Pancreas (tissue), 10 donors: ENCODE results near the gene DNMT3A. TPM values are rescaled to one million over a fixed set of nuclear protein-coding genes. Genes with fewer than 3 reads are reported as not detected.

ENCODE experiments used
- ATAC-seq, 4 donors: fragments of 200-7000 bp; cut with Tn5 transposase; one replicate each; pipeline versions ENCODE4 v1.8.0 to v1.9.1; 2020; ENCODE audit warnings: mild to moderate bottlenecking in 4 of 4, moderate library complexity in 4 of 4
- DNase-seq, 6 donors: peaks; one replicate each; pipeline ENCODE4 v3.0.0-alpha.2; 2020
- FAIRE-seq: peaks from 2 replicates; lab custom pipeline; 2012; peaks lifted over from hg19 to GRCh38; lab: Jason Lieb, UNC
- H3K27ac ChIP-seq, 4 donors: fragments of 200-600 bp; sonication (generic); 1 replicate in 3 of 4; 2 replicates in 1 of 4; pipeline versions ENCODE4 v1.5.0 to v1.8.0; 2020
- H3K27me3 ChIP-seq, 4 donors: fragments of 200-600 bp; one replicate each; pipeline ENCODE4 v1.8.0; 2021
- H3K36me3 ChIP-seq, 3 donors: fragments of 200-600 bp; sonication (generic) in 1 of 3; one replicate each; pipeline versions ENCODE4 v1.5.0 to v1.8.0; 2020 to 2021
- H3K4me1 ChIP-seq, 3 donors: fragments of 200-600 bp; one replicate each; pipeline ENCODE4 v1.8.0; 2021
- H3K4me3 ChIP-seq, 4 donors: fragments of 200-600 bp; sonication (generic) in 2 of 4; one replicate each; pipeline versions ENCODE4 v1.5.0 to v1.8.0; 2020 to 2021
- H3K9me3 ChIP-seq, 4 donors: fragments of 200-600 bp; one replicate each; pipeline ENCODE4 v1.8.0; 2021
- CTCF ChIP-seq, 4 donors: fragments of 200-600 bp; sonication (generic) in 3 of 4; IDR thresholded peaks; one replicate each; pipeline versions ENCODE4 v1.5.0 to v1.8.0; 2021; ENCODE audit warnings: antibody characterized with exemption in 4 of 4
- WGBS, 2 donors: extraction: QIAGEN DNeasy Blood & Tissue Kit; methylation state at CpG; one replicate each; pipeline ENCODE4 v1.1.7; 2013; 5-methylcytosine and 5-hydroxymethylcytosine counted together
- intact Hi-C, 3 donors: fragments of 100-400 bp; cut with DNase I; formaldehyde crosslinking; loops; one replicate each; pipeline versions ENCODE4 v1.11.1 to v1.14.2; 2022
- polyA plus RNA-seq, 2 donors: library from polyadenylated mRNA; stranded (reverse); fragments of 200-250 nt; gene quantifications; one replicate each; pipeline ENCODE4 v1.2.3, GENCODE V29; 2013
- total RNA-seq, 6 donors: library from RNA; stranded (reverse); fragmentation: NEBNext Ultra II Directional in 4 of 6; extraction: Animal tissue kit (Norgen Biotek cat#: 25700) in 4 of 6; gene quantifications; one replicate each; pipeline versions ENCODE4 v1.2.1 to v1.2.4, GENCODE V29; 2021 to 2023
- donor health status: healthy with polysubstance abuse.
- donor health status: DM: no; HTN: no; CAD: no; lungs with moderate emphysema.
- donor health status: DM: no; HTN: no; CAD: no.
- donor health status: control.
- donor health status: control.
- donor health status: Bipolar disorder and iron deficiency.
- donor health status: DM: yes; HTN: yes; CAD: no.
- donor health status: DM: no; HTN: no; CAD: no.
- donor health status: DM: no; HTN: no; CAD: no.
- donor health status: DM: yes; HTN: yes; CAD: no.

Gene DNMT3A
- total and polyA plus RNA-seq, 8 donors, result 10.3 to 30.9 (median 17.5) TPM

- FAIRE-seq, result no peak
- 69 to 76% methylated on average over 8 of the region's 8 CpGs for WGBS, 2 donors
- Histone ChIP-seq H3K9me3 (no peaks in the 10 kb centered on the region), H3K4me1 (peaks cover 0 to 2% (median 0%) of the 10 kb centered on the region in 3 donors), H3K27me3 (no peaks in the 10 kb centered on the region), H3K27ac (no peak overlapping the region), H3K4me3 (no peak overlapping the region), H3K36me3 (peaks cover 0 to 19% (median 16%) of the 10 kb centered on the region in 3 donors)
- intact Hi-C loops, result no loop called here
- no peak for TF ChIP-seq CTCF (IDR thresholded peaks at IDR 0.05)
- DNase-seq, result no peak
- no peak for ATAC-seq
These were observed 110.8 kb downstream of the DNMT3A start for GRCh38 chr2:25230948-25231311.

- ATAC-seq, result peak in 3 of 4 donors; percentile 7 to 43 (median 37)
- no peaks in the 10 kb centered on the region for H3K27me3 ChIP-seq
- no peak overlapping the region for H3K4me3 ChIP-seq
- no peak for FAIRE-seq
- peak in 3 of 6 donors; percentile 19 to 44 (median 34) for DNase-seq
- 54 to 58% methylated on average over 16 of the region's 16 CpGs for WGBS, 2 donors
- no peak for TF ChIP-seq CTCF (IDR thresholded peaks at IDR 0.05)
- intact Hi-C loops, result no loop called here
- H3K4me1 ChIP-seq, result peaks cover 0 to 2% (median 0%) of the 10 kb centered on the region in 3 donors
- peaks cover 0 to 19% (median 16%) of the 10 kb centered on the region in 3 donors for H3K36me3 ChIP-seq
- no peaks in the 10 kb centered on the region for H3K9me3 ChIP-seq
- H3K27ac ChIP-seq, result no peak overlapping the region
These were observed 111.4 kb downstream of the DNMT3A start for GRCh38 chr2:25230198-25230947.

GRCh38 chr2:25229279-25230197, 112.2 kb downstream of the DNMT3A start:
- Histone ChIP-seq H3K36me3 (peaks cover 0 to 17% (median 14%) of the 10 kb centered on the region in 3 donors), H3K27ac (no peak overlapping the region), H3K4me1 (peaks cover 0 to 2% (median 0%) of the 10 kb centered on the region in 3 donors), H3K4me3 (no peak overlapping the region), H3K9me3 (no peaks in the 10 kb centered on the region), H3K27me3 (no peaks in the 10 kb centered on the region)
- TF ChIP-seq CTCF (IDR thresholded peaks at IDR 0.05), result no peak
- intact Hi-C loops, result no loop called here
- WGBS, 2 donors, result 70 to 73% methylated on average over 15 of the region's 15 CpGs
- ATAC-seq (peak in 1 of 4 donors; percentile 5), DNase-seq (no peak), FAIRE-seq (no peak)

- DNase-seq (peak in 4 of 6 donors; percentile 58 to 74 (median 62)), FAIRE-seq (no peak), ATAC-seq (peak; percentile 74 to 93 (median 88))
- peaks cover 0 to 2% (median 0%) of the 10 kb centered on the region in 3 donors for H3K4me1 ChIP-seq
- H3K4me3 ChIP-seq, result no peak overlapping the region
- peaks cover 0 to 11% (median 9%) of the 10 kb centered on the region in 3 donors for H3K36me3 ChIP-seq
- intact Hi-C loops, result no loop called here
- no peaks in the 10 kb centered on the region for H3K27me3 ChIP-seq
- 16 to 18% methylated on average over 9 of the region's 9 CpGs for WGBS, 2 donors
- TF ChIP-seq CTCF (IDR thresholded peaks at IDR 0.05), result peak; percentile 34 to 66 (median 46)
- H3K9me3 ChIP-seq, result no peaks in the 10 kb centered on the region
- no peak overlapping the region for H3K27ac ChIP-seq
These were observed 112.9 kb downstream of the DNMT3A start for GRCh38 chr2:25228848-25229278.
